Trophoblast cell (in vitro differentiated cells and primary cell): ENCODE data around the gene CYS1.

ENCODE experiments used
- DNase-seq, 2 donors: peaks; one replicate each; pipeline ENCODE4 v3.0.0-alpha.2; 2016
- H2AFZ ChIP-seq: 2 replicates; pipeline ENCODE4 v1.6.1; 2013; ENCODE audit warnings: low read length, moderate library complexity, mild to moderate bottlenecking; ENCODE audit not compliant: insufficient read depth, poor library complexity
- H2AK5ac ChIP-seq: 2 replicates; pipeline ENCODE4 v1.6.1; 2013; ENCODE audit warnings: mild to moderate bottlenecking, low read length
- H2BK120ac ChIP-seq: 2 replicates; pipeline ENCODE4 v1.6.1; 2013; ENCODE audit warnings: low read length, mild to moderate bottlenecking, moderate library complexity; ENCODE audit not compliant: insufficient read depth, poor library complexity
- H2BK12ac ChIP-seq: 2 replicates; pipeline ENCODE4 v1.6.1; 2013; ENCODE audit warnings: mild to moderate bottlenecking, low read length, moderate library complexity
- H2BK5ac ChIP-seq: 2 replicates; pipeline ENCODE4 v1.6.1; 2013; ENCODE audit warnings: low read length, low read depth, moderate library complexity, mild to moderate bottlenecking; ENCODE audit not compliant: poor library complexity
- H3K14ac ChIP-seq: 2 replicates; pipeline ENCODE4 v1.6.1; 2013; ENCODE audit warnings: mild to moderate bottlenecking, low read length
- H3K18ac ChIP-seq: 2 replicates; pipeline ENCODE4 v1.6.1; 2013; ENCODE audit warnings: mild to moderate bottlenecking, low read length
- H3K23ac ChIP-seq: 2 replicates; pipeline ENCODE4 v1.6.1; 2013; ENCODE audit warnings: low read length
- H3K27ac ChIP-seq: 2 replicates; pipeline ENCODE4 v1.5.1; 2013; ENCODE audit warnings: low read depth, mild to moderate bottlenecking, inconsistent platforms, low read length, moderate library complexity
- H3K27me3 ChIP-seq: 2 replicates; pipeline ENCODE4 v1.6.1; 2013; ENCODE audit warnings: inconsistent platforms, mild to moderate bottlenecking, low read length, moderate library complexity; ENCODE audit not compliant: insufficient read depth
- H3K36me3 ChIP-seq, 2 experiments: 1 replicate in 1 of 2; 2 replicates in 1 of 2; pipeline ENCODE4 v1.6.1; 2013; ENCODE audit warnings: low read length in 2 of 2, mild to moderate bottlenecking in 2 of 2, moderate library complexity in 1 of 2; ENCODE audit not compliant: insufficient read depth in 2 of 2, control insufficient read depth in 1 of 2
- H3K4ac ChIP-seq: 2 replicates; pipeline ENCODE4 v1.6.1; 2013; ENCODE audit warnings: low read depth, mild to moderate bottlenecking, low read length, moderate library complexity
- H3K4me1 ChIP-seq, 2 experiments: 1 replicate in 1 of 2; 2 replicates in 1 of 2; pipeline ENCODE4 v1.6.1; 2013; ENCODE audit warnings: low read length in 2 of 2, mild to moderate bottlenecking in 2 of 2, moderate library complexity in 1 of 2; ENCODE audit not compliant: insufficient read depth in 2 of 2, control insufficient read depth in 1 of 2
- H3K4me2 ChIP-seq: 2 replicates; pipeline ENCODE4 v1.6.1; 2013; ENCODE audit warnings: inconsistent platforms, mild to moderate bottlenecking, low read length, moderate library complexity
- H3K4me3 ChIP-seq: 2 replicates; pipeline ENCODE4 v1.5.1; 2013; ENCODE audit warnings: mild to moderate bottlenecking, low read depth, low read length, inconsistent platforms
- H3K79me1 ChIP-seq: one replicate; pipeline ENCODE4 v1.6.1; 2013; ENCODE audit warnings: low read length
- H3K79me2 ChIP-seq: 2 replicates; pipeline ENCODE4 v1.6.1; 2013; ENCODE audit warnings: low read length, mild to moderate bottlenecking; ENCODE audit not compliant: control insufficient read depth, insufficient read depth, poor library complexity
- H3K9ac ChIP-seq: 2 replicates; pipeline ENCODE4 v1.6.1; 2013; ENCODE audit warnings: mild to moderate bottlenecking, low read length
- H3K9me3 ChIP-seq: 2 replicates; pipeline ENCODE4 v1.6.1; 2013; ENCODE audit warnings: low read depth, mild to moderate bottlenecking, control low read depth, inconsistent platforms, low read length; ENCODE audit not compliant: insufficient read depth
- H4K12ac ChIP-seq: 2 replicates; pipeline ENCODE4 v1.6.1; 2013; ENCODE audit warnings: low read depth, mild to moderate bottlenecking, low read length, moderate library complexity
- H4K8ac ChIP-seq: 2 replicates; pipeline ENCODE4 v1.6.1; 2013; ENCODE audit warnings: low read depth, mild to moderate bottlenecking, low read length, moderate library complexity
- H4K91ac ChIP-seq: one replicate; pipeline ENCODE4 v1.6.1; 2013; ENCODE audit warnings: low read depth, mild to moderate bottlenecking, low read length, moderate library complexity
- WGBS: extraction: QIAGEN DNeasy Blood & Tissue Kit; methylation state at CpG from one replicate; pipeline ENCODE4 v1.1.7; 2013; ENCODE audit warnings: missing lambda C conversion rate; ENCODE audit not compliant: insufficient read length, insufficient coverage; ENCODE audit errors: extremely low coverage; 5-methylcytosine and 5-hydroxymethylcytosine counted together

CYS1 gene

DNA sequence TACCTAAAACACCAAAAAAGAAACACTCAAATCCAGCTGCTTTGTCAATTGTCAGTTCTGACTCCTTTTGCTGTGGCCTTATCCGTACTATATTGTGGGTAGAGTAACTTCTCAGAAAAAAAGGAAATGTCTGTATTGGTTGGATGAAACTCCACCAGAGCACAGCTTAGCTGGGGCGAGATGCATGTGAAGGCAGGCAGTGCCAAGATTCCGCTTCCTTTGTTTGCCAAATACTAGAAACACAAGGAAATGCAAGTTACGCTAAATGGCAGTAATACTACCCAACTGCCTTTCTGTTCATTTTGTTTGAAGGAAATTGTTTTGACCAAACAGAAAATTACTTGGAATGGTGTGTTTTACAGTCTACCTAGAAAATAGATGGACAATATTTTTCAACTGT is 26.9 kb downstream of the CYS1 start:
- no peak overlapping the region for H2AFZ ChIP-seq
- H3K36me3 ChIP-seq, result peaks cover 3 to 4% of the 10 kb centered on the region in 2 experiments
- peaks cover 13% of the 10 kb centered on the region for H3K79me1 ChIP-seq
- peaks cover 7 to 12% of the 10 kb centered on the region in 2 experiments for H3K4me1 ChIP-seq
- no peak overlapping the region for H3K18ac ChIP-seq
- no peak overlapping the region for H3K4ac ChIP-seq
- no peaks in the 10 kb centered on the region for H3K27me3 ChIP-seq
- H3K9me3 ChIP-seq, result no peaks in the 10 kb centered on the region
- H4K8ac ChIP-seq, result no peak overlapping the region
- H3K23ac ChIP-seq, result no peak overlapping the region
- H2AK5ac ChIP-seq, result no peak overlapping the region
- no peak overlapping the region for H3K27ac ChIP-seq
- H3K79me2 ChIP-seq, result peaks cover 4% of the 10 kb centered on the region
- no peak overlapping the region for H2BK12ac ChIP-seq
- WGBS, result no CpG with 5 or more reads among the region's 4 CpGs
- H3K4me2 ChIP-seq, result no peak overlapping the region
- H4K91ac ChIP-seq, result no peak overlapping the region
- no peak overlapping the region for H3K14ac ChIP-seq
- H3K9ac ChIP-seq, result no peak overlapping the region
- H4K12ac ChIP-seq, result no peak overlapping the region
- no peak overlapping the region for H2BK5ac ChIP-seq
- no peak overlapping the region for H2BK120ac ChIP-seq
- no peak for DNase-seq
- H3K4me3 ChIP-seq, result no peak overlapping the region

DNA sequence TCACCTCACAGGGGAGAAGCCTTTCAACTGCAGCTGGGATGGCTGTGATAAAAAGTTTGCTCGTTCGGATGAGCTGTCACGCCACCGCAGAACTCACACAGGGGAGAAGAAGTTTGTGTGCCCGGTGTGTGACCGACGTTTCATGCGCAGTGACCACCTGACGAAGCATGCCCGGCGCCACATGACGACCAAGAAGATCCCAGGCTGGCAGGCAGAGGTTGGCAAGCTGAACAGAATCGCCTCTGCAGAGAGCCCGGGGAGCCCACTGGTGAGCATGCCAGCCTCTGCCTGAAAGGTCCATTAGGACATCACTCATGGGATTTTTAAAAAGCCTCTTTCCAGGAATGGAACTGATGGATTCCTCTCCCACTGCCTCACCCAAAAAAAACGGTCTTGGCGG is 28.0 kb downstream of the CYS1 start:
- H3K27me3 ChIP-seq, result no peaks in the 10 kb centered on the region
- DNase-seq, result no peak
- peaks cover 7% of the 10 kb centered on the region in 2 experiments for H3K36me3 ChIP-seq
- WGBS, result no CpG with 5 or more reads among the region's 16 CpGs
- no peak overlapping the region for H3K27ac ChIP-seq
- no peak overlapping the region for H4K12ac ChIP-seq
- no peak overlapping the region for H3K14ac ChIP-seq
- no peak overlapping the region for H3K4me3 ChIP-seq
- H3K23ac ChIP-seq, result no peak overlapping the region
- no peak overlapping the region for H2BK12ac ChIP-seq
- H3K4me2 ChIP-seq, result no peak overlapping the region
- H2AK5ac ChIP-seq, result no peak overlapping the region
- H3K4ac ChIP-seq, result no peak overlapping the region
- H3K79me1 ChIP-seq, result peaks cover 4% of the 10 kb centered on the region
- peaks cover under 1% of the 10 kb centered on the region for H3K79me2 ChIP-seq
- no peak overlapping the region for H2BK120ac ChIP-seq
- peaks cover 6 to 14% of the 10 kb centered on the region in 2 experiments for H3K4me1 ChIP-seq
- H4K91ac ChIP-seq, result no peak overlapping the region
- no peaks in the 10 kb centered on the region for H3K9me3 ChIP-seq
- no peak overlapping the region for H2AFZ ChIP-seq
- H3K18ac ChIP-seq, result no peak overlapping the region
- no peak overlapping the region for H2BK5ac ChIP-seq
- no peak overlapping the region for H4K8ac ChIP-seq
- no peak overlapping the region for H3K9ac ChIP-seq

DNA sequence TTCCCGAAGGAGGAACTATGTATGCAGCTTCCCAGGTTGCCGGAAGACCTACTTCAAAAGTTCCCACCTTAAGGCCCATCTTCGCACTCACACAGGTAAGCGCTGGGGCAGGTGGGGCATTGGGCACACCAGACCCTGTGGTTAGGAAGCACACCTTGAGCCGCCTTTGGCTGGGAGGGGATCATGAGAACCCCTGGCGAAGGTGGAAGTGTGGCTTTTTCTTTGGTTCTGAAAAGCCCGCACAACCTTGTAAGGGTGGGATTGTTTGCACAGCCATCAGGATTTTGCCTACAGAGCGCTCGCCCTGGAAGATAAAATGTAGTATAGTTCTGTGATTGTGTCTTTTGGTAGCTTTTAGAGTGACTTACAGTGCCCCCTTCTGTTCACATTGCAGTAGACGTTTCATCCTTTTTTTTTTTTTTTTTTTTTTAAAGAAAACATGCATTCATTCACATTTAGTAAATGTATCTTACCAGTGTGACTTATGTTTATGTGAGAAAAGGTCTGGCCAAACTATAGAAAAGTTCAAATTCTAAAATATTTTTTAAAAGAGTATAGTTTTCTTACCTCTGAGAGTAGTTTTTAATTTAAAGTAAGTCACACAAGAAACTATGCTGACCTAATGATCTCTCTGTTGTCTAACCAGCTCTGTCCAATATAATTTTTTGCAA is 31.6 kb downstream of the CYS1 start:
- Histone ChIP-seq H2BK120ac (no peak overlapping the region), H4K91ac (no peak overlapping the region), H2BK12ac (no peak overlapping the region), H3K79me2 (peaks cover under 1% of the 10 kb centered on the region), H2BK5ac (no peak overlapping the region), H4K12ac (no peak overlapping the region), H3K27me3 (no peaks in the 10 kb centered on the region), H3K4me3 (no peak overlapping the region), H3K9me3 (peaks cover 4% of the 10 kb centered on the region), H4K8ac (no peak overlapping the region), H3K36me3 (peaks cover 7 to 10% of the 10 kb centered on the region in 2 experiments), H3K23ac (no peak overlapping the region), H3K79me1 (peaks cover 3% of the 10 kb centered on the region), H3K4me1 (peaks cover 9 to 13% of the 10 kb centered on the region in 2 experiments), H2AK5ac (no peak overlapping the region), H3K14ac (no peak overlapping the region), H3K4me2 (no peak overlapping the region), H3K9ac (no peak overlapping the region), H3K27ac (no peak overlapping the region), H3K18ac (no peak overlapping the region), H2AFZ (no peak overlapping the region), H3K4ac (no peak overlapping the region)
- DNase-seq, result peak in 1 of 2 donors; percentile 67
- no CpG with 5 or more reads among the region's 10 CpGs for WGBS

- Histone ChIP-seq H3K79me1 (peaks cover 6% of the 10 kb centered on the region), H2BK5ac (no peak overlapping the region), H3K4me2 (no peak overlapping the region), H3K36me3 (peaks cover 7 to 10% of the 10 kb centered on the region in 2 experiments), H4K12ac (no peak overlapping the region), H3K4me1 (peaks cover 10 to 17% of the 10 kb centered on the region in 2 experiments), H2AFZ (no peak overlapping the region), H3K27me3 (no peaks in the 10 kb centered on the region), H3K4me3 (no peak overlapping the region), H3K23ac (no peak overlapping the region), H3K79me2 (peaks cover 2% of the 10 kb centered on the region), H3K27ac (peak overlapping the region; percentile 36), H2BK120ac (no peak overlapping the region), H2AK5ac (peak overlapping the region; percentile 39), H4K91ac (no peak overlapping the region), H3K14ac (peak overlapping the region; percentile 14), H3K4ac (no peak overlapping the region), H3K18ac (no peak overlapping the region), H3K9ac (no peak overlapping the region), H4K8ac (no peak overlapping the region), H3K9me3 (peaks cover 4% of the 10 kb centered on the region), H2BK12ac (no peak overlapping the region)
- no CpG with 5 or more reads among the region's 15 CpGs for WGBS
- DNase-seq, result no peak
Measured at GRCh38 chr2:10047616-10048500, 32.4 kb downstream of the CYS1 start.
